KOPT-K1 (cell line): ENCODE data around the gene SPATA31C2.
"Not testable (repeated sequence)": the region's sequence is repeated elsewhere in the genome, so short reads cannot be mapped to it uniquely, and the experiment has no call there.

ENCODE experiments used
- H3K27ac ChIP-seq: fragments of 200-600 bp; sonication (generic); 2 replicates; pipeline ENCODE4 v1.5.1; 2016; ENCODE audit warnings: antibody characterized with exemption, mild to moderate bottlenecking, low read depth, low read length; ENCODE audit not compliant: poor library complexity, severe bottlenecking
- H3K36me3 ChIP-seq: fragments of 200-600 bp; sonication (generic); 2 replicates; pipeline ENCODE4 v1.5.1; 2017; ENCODE audit warnings: antibody characterized with exemption, mild to moderate bottlenecking, low read length, moderate library complexity; ENCODE audit not compliant: insufficient read depth
- H3K9me3 ChIP-seq: fragments of 200-600 bp; sonication (generic); 2 replicates; pipeline ENCODE4 v1.5.1; 2017; ENCODE audit warnings: antibody characterized with exemption, low read length, mild to moderate bottlenecking; ENCODE audit not compliant: insufficient read depth, poor library complexity, severe bottlenecking

Gene SPATA31C2

GRCh38 chr9:88138375-88138774, at the start of gene SPATA31C2:
Gene SPATA31C2, minus strand, starts transcription at chr9:88138475. Its CDS starts 29 bp downstream, at chr9:88138446.
- not testable (repeated sequence) for H3K9me3 ChIP-seq, H3K27ac ChIP-seq, H3K36me3 ChIP-seq

- Histone ChIP-seq H3K27ac (no peak overlapping the region), H3K9me3 (no peaks in the 10 kb centered on the region), H3K36me3 (no peaks in the 10 kb centered on the region)
Observed at GRCh38 chr9:88187631-88188030, 49.4 kb upstream of the SPATA31C2 start.

- H3K36me3 ChIP-seq: no peaks in the 10 kb centered on the region
- H3K9me3 ChIP-seq: no peaks in the 10 kb centered on the region
- H3K27ac ChIP-seq: no peak overlapping the region
Observed at GRCh38 chr9:88186495-88187110, 48.3 kb upstream of the SPATA31C2 start.

- Histone ChIP-seq H3K9me3 (no peaks in the 10 kb centered on the region), H3K36me3 (no peaks in the 10 kb centered on the region), H3K27ac (no peak overlapping the region)
Observed at GRCh38 chr9:88184976-88185375, 46.7 kb upstream of the SPATA31C2 start.

GRCh38 chr9:88183798-88184495, 45.7 kb upstream of the SPATA31C2 start:
- no peak overlapping the region for H3K27ac ChIP-seq
- H3K9me3 ChIP-seq: no peaks in the 10 kb centered on the region
- no peaks in the 10 kb centered on the region for H3K36me3 ChIP-seq

- Histone ChIP-seq H3K36me3 (no peaks in the 10 kb centered on the region), H3K27ac (no peak overlapping the region), H3K9me3 (no peaks in the 10 kb centered on the region)
Observed at GRCh38 chr9:88182501-88182900, 44.2 kb upstream of the SPATA31C2 start.

- Histone ChIP-seq H3K27ac (no peak overlapping the region), H3K9me3 (no peaks in the 10 kb centered on the region)
Observed at GRCh38 chr9:88180081-88180765, 41.9 kb upstream of the SPATA31C2 start.

GRCh38 chr9:88179062-88179521, 40.8 kb upstream of the SPATA31C2 start:
- H3K27ac ChIP-seq: no peak overlapping the region
- no peaks in the 10 kb centered on the region for H3K9me3 ChIP-seq
- no peaks in the 10 kb centered on the region for H3K36me3 ChIP-seq

More at GRCh38 chr9:88180081-88180765, 41.9 kb upstream of the SPATA31C2 start:
- no peaks in the 10 kb centered on the region for H3K36me3 ChIP-seq

- H3K27ac ChIP-seq: no peak overlapping the region
- H3K36me3 ChIP-seq: no peaks in the 10 kb centered on the region
- no peaks in the 10 kb centered on the region for H3K9me3 ChIP-seq
Observed at GRCh38 chr9:88178641-88179040, 40.4 kb upstream of the SPATA31C2 start.

GRCh38 chr9:88177371-88177770, 39.1 kb upstream of the SPATA31C2 start:
- H3K9me3 ChIP-seq: no peaks in the 10 kb centered on the region
- H3K36me3 ChIP-seq: no peaks in the 10 kb centered on the region
- H3K27ac ChIP-seq: no peak overlapping the region

GRCh38 chr9:88174324-88174723, 36.0 kb upstream of the SPATA31C2 start:
- H3K36me3 ChIP-seq: no peaks in the 10 kb centered on the region
- no peak overlapping the region for H3K27ac ChIP-seq
- H3K9me3 ChIP-seq: no peaks in the 10 kb centered on the region

GRCh38 chr9:88173378-88173999, 35.2 kb upstream of the SPATA31C2 start:
- H3K9me3 ChIP-seq: no peaks in the 10 kb centered on the region
- no peak overlapping the region for H3K27ac ChIP-seq
- no peaks in the 10 kb centered on the region for H3K36me3 ChIP-seq

GRCh38 chr9:88169700-88170099, 31.4 kb upstream of the SPATA31C2 start:
- Histone ChIP-seq H3K9me3 (no peaks in the 10 kb centered on the region), H3K27ac (no peak overlapping the region), H3K36me3 (no peaks in the 10 kb centered on the region)

GRCh38 chr9:88168564-88168963, 30.3 kb upstream of the SPATA31C2 start:
- no peak overlapping the region for H3K27ac ChIP-seq
- H3K36me3 ChIP-seq: no peaks in the 10 kb centered on the region
- no peaks in the 10 kb centered on the region for H3K9me3 ChIP-seq

- Histone ChIP-seq H3K27ac (no peak overlapping the region), H3K9me3 (no peaks in the 10 kb centered on the region), H3K36me3 (no peaks in the 10 kb centered on the region)
Observed at GRCh38 chr9:88166660-88167059, 28.4 kb upstream of the SPATA31C2 start.
